T-helper 2 cell (primary cell): ENCODE measurements around the gene KANSL1.
"Not testable (repeated sequence)": the region's sequence is repeated elsewhere in the genome, so short reads cannot be mapped to it uniquely, and the experiment has no call there.

Experiments used
- DNase-seq, 5 experiments: peaks; one replicate each; pipeline versions ENCODE4 v3.0.0 to v3.0.0-alpha.2; 2012 to 2022

KANSL1 gene

GRCh38 chr17:46111236-46111635, 82.0 kb downstream of the KANSL1 start:
- DNase-seq, result not testable (repeated sequence)

GRCh38 chr17:46110219-46110618, 83.0 kb downstream of the KANSL1 start:
- DNase-seq, result no peak

GRCh38 chr17:46109603-46110189, 83.5 kb downstream of the KANSL1 start:
- no peak for DNase-seq

GRCh38 chr17:46108550-46109110, 84.6 kb downstream of the KANSL1 start:
- DNase-seq, result peak in 1 of 5 experiments; percentile 28

- no peak for DNase-seq
Measured at GRCh38 chr17:46108120-46108519, 85.1 kb downstream of the KANSL1 start.

- no peak for DNase-seq
Measured at GRCh38 chr17:46106966-46107644, 86.1 kb downstream of the KANSL1 start.

- not testable (repeated sequence) for DNase-seq
Measured at GRCh38 chr17:46102806-46103205, 90.4 kb downstream of the KANSL1 start.

GRCh38 chr17:46101785-46102617, 91.2 kb downstream of the KANSL1 start:
- DNase-seq, result not testable (repeated sequence)

GRCh38 chr17:46100590-46100989, 92.6 kb downstream of the KANSL1 start:
- no peak for DNase-seq

GRCh38 chr17:46099865-46100264, 93.4 kb downstream of the KANSL1 start:
- no peak for DNase-seq

GRCh38 chr17:46097497-46097896, 95.7 kb downstream of the KANSL1 start:
- DNase-seq, result no peak

- no peak for DNase-seq
Measured at GRCh38 chr17:46092991-46093390, 100.2 kb downstream of the KANSL1 start.

- no peak for DNase-seq
Measured at GRCh38 chr17:46090871-46091270, 102.4 kb downstream of the KANSL1 start.

- no peak for DNase-seq
Measured at GRCh38 chr17:46089389-46089965, 103.8 kb downstream of the KANSL1 start.

GRCh38 chr17:46088595-46088994, 104.6 kb downstream of the KANSL1 start:
- no peak for DNase-seq

- not testable (repeated sequence) for DNase-seq
Measured at GRCh38 chr17:46087871-46088270, 105.4 kb downstream of the KANSL1 start.

- no peak for DNase-seq
Measured at GRCh38 chr17:46086821-46087220, 106.4 kb downstream of the KANSL1 start.

GRCh38 chr17:46085522-46085921, 107.7 kb downstream of the KANSL1 start:
- DNase-seq, result no peak

GRCh38 chr17:46082257-46082656, 111.0 kb downstream of the KANSL1 start:
- peak in 1 of 5 experiments; percentile 6 for DNase-seq

GRCh38 chr17:46081018-46081320, 112.3 kb downstream of the KANSL1 start:
- no peak for DNase-seq

- no peak for DNase-seq
Measured at GRCh38 chr17:46080118-46081017, 112.9 kb downstream of the KANSL1 start.

GRCh38 chr17:46078675-46079074, 114.6 kb downstream of the KANSL1 start:
- DNase-seq, result no peak
